GM12878 (cell line): Measurements from ENCODE around the gene MSI2. TPM values are rescaled to one million over a fixed set of nuclear protein-coding genes. Genes with fewer than 3 reads are reported as not detected.

Experiments
- ASH2L ChIP-seq: fragments of 300-600, 200-600 bp; sonication (generic); IDR thresholded peaks from 2 replicates; pipeline ENCODE4 v1.6.1; 2017; ENCODE audit warnings: low read depth, mild to moderate bottlenecking, borderline replicate concordance
- CREB1 ChIP-seq: IDR thresholded peaks from 2 replicates; pipeline ENCODE4 v1.6.1; 2012; ENCODE audit warnings: low read depth, mild to moderate bottlenecking, inconsistent platforms
- CUX1 ChIP-seq: IDR thresholded peaks from 2 replicates; pipeline ENCODE4 v1.6.1; 2012; ENCODE audit warnings: improper control_type of control experiment, low read depth, low read length; ENCODE audit not compliant: insufficient replicate concordance
- FOS ChIP-seq: IDR thresholded peaks from 3 replicates; pipeline ENCODE4 v1.6.1; 2011; ENCODE audit warnings: borderline replicate concordance; ENCODE audit not compliant: insufficient read length; ENCODE audit errors: extremely low read depth
- KLF5 ChIP-seq: fragments of 450-650 bp; IDR thresholded peaks from 2 replicates; pipeline ENCODE4 v1.6.1; 2014; ENCODE audit warnings: mild to moderate bottlenecking; ENCODE audit not compliant: partially characterized antibody
- LARP7 ChIP-seq: fragments of 450-650 bp; IDR thresholded peaks from 2 replicates; pipeline ENCODE4 v1.6.1; 2017; ENCODE audit warnings: mild to moderate bottlenecking
- MLLT1 ChIP-seq: fragments of 450-650 bp; IDR thresholded peaks from 2 replicates; pipeline ENCODE4 v1.6.1; 2016; ENCODE audit warnings: mild to moderate bottlenecking
- MTA3 ChIP-seq: IDR thresholded peaks from 2 replicates; pipeline ENCODE4 v1.6.1; 2012; ENCODE audit warnings: low read length, inconsistent platforms, borderline replicate concordance
- MXI1 ChIP-seq: fragments of 150-350 bp; IDR thresholded peaks from 2 replicates; pipeline ENCODE4 v1.6.1; 2011; ENCODE audit warnings: low read depth, mild to moderate bottlenecking, inconsistent platforms, low read length, improper control_type of control experiment
- NFXL1 ChIP-seq: fragments of 450-650 bp; IDR thresholded peaks from 2 replicates; pipeline ENCODE4 v1.6.1; 2017; ENCODE audit warnings: antibody characterized with exemption, mild to moderate bottlenecking, borderline replicate concordance
- POLR2A ChIP-seq: IDR thresholded peaks from 2 replicates; pipeline ENCODE4 v1.6.1; 2011; ENCODE audit warnings: low read depth, mild to moderate bottlenecking, low read length
- SMC3 ChIP-seq: IDR thresholded peaks from 2 replicates; pipeline ENCODE4 v1.6.1; 2011; ENCODE audit warnings: low read length, improper control_type of control experiment, borderline replicate concordance
- polyA plus RNA-seq, 11 experiments: library from polyadenylated mRNA; depleted of rRNA in 4 of 11; unstranded in 6 of 11; stranded (reverse) in 5 of 11; fragments of >200 nt; fragmentation: Nextera tagmentation in 4 of 11; fragmentation: Illumina TruSeq in 1 of 11; extraction: Ambion mirVana in 4 of 11; extraction: Trizol in 1 of 11; gene quantifications; 1 replicate in 1 of 11; 2 replicates in 10 of 11; pipeline versions ENCODE4 v1.2.1 to v1.2.3, GENCODE V29; 2011 to 2016; ENCODE audit warnings: inconsistent platforms in 2 of 11, missing spikeins in 2 of 11, low read depth in 1 of 11
- total RNA-seq, 4 experiments: library from RNA; depleted of rRNA in 3 of 4; stranded (reverse); fragments of >200 nt in 3 of 4; fragmentation: Illumina TruSeq in 1 of 4; extraction: Trizol in 1 of 4; gene quantifications; 2 replicates each; pipeline versions ENCODE4 v1.2.1 to v1.2.3, GENCODE V29; 2013 to 2021
- TF ChIP-seq, protein P1 (sequence below): fragments of 450-650 bp; conservative IDR thresholded peaks from 2 replicates; pipeline ENCODE4 v1.6.1; 2017; ENCODE audit warnings: mild to moderate bottlenecking, moderate library complexity
- TF ChIP-seq, protein P2 (sequence below): fragments of 450-650 bp; formaldehyde crosslinking; IDR thresholded peaks from 2 replicates; pipeline ENCODE4 v1.5.0; 2022; ENCODE audit warnings: mild to moderate bottlenecking, missing genetic modification characterization
- TF ChIP-seq, protein P3 (sequence below): IDR thresholded peaks from 2 replicates; pipeline ENCODE4 v1.6.1; 2012; ENCODE audit warnings: low read length, inconsistent platforms

MSI2 gene
- total and polyA plus RNA-seq, 10 of the 15 experiments (the other 5 are each of a cell fraction or from before 2014, with no cell fraction given), result 6.1 to 76.1 (median 42.0) TPM

DNA sequence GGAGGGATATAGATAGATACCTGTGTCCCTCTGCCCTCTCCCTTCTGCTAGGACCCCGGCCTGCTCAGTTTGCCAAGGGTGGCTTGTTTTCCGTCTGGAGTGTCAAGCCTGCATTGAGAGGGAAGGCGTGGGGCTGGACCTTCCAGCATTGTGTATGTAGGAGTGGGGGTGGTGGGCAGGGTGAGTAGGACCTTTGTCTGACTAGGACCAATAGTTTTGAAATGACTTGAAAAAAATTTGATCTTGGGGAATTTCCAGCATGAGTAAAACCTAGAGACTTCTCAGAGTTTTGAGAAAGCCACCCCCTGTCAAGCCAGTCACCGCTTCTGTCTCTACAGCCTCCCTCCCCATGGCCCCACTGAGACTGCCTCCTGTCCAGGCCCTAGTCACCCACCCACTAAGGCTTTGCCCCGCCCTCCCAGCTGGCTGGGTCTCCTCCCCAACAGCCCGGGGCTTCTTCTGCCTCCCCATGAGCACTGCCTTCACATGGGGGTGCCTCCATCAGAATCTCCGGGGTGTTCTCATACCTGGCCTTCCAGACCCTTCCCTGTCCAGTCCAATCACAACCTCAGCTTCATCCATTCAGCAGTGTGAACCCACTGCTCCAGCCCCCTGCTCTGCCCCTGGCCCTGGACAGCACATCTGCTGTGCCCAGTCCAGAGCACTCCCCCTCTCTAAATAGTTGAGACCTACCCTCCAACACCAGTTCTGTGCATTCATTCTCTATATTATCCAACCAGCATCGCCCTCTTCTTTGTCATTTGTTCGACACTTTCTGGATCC, 207.0 kb downstream of the MSI2 start (continued):
- no peak for TF ChIP-seq CUX1
- TF ChIP-seq NFXL1, result no peak
- TF ChIP-seq MXI1, result 0 out of 2 replicates have a peak, but pooled peaks have one; percentile 53
- TF ChIP-seq CREB1, result 0 out of 2 replicates have a peak, but pooled peaks have one; percentile 61
- TF ChIP-seq, protein P1, sequence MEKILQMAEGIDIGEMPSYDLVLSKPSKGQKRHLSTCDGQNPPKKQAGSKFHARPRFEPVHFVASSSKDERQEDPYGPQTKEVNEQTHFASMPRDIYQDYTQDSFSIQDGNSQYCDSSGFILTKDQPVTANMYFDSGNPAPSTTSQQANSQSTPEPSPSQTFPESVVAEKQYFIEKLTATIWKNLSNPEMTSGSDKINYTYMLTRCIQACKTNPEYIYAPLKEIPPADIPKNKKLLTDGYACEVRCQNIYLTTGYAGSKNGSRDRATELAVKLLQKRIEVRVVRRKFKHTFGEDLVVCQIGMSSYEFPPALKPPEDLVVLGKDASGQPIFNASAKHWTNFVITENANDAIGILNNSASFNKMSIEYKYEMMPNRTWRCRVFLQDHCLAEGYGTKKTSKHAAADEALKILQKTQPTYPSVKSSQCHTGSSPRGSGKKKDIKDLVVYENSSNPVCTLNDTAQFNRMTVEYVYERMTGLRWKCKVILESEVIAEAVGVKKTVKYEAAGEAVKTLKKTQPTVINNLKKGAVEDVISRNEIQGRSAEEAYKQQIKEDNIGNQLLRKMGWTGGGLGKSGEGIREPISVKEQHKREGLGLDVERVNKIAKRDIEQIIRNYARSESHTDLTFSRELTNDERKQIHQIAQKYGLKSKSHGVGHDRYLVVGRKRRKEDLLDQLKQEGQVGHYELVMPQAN, result no peak
- TF ChIP-seq POLR2A, result peak; percentile 75
- TF ChIP-seq, protein P2, sequence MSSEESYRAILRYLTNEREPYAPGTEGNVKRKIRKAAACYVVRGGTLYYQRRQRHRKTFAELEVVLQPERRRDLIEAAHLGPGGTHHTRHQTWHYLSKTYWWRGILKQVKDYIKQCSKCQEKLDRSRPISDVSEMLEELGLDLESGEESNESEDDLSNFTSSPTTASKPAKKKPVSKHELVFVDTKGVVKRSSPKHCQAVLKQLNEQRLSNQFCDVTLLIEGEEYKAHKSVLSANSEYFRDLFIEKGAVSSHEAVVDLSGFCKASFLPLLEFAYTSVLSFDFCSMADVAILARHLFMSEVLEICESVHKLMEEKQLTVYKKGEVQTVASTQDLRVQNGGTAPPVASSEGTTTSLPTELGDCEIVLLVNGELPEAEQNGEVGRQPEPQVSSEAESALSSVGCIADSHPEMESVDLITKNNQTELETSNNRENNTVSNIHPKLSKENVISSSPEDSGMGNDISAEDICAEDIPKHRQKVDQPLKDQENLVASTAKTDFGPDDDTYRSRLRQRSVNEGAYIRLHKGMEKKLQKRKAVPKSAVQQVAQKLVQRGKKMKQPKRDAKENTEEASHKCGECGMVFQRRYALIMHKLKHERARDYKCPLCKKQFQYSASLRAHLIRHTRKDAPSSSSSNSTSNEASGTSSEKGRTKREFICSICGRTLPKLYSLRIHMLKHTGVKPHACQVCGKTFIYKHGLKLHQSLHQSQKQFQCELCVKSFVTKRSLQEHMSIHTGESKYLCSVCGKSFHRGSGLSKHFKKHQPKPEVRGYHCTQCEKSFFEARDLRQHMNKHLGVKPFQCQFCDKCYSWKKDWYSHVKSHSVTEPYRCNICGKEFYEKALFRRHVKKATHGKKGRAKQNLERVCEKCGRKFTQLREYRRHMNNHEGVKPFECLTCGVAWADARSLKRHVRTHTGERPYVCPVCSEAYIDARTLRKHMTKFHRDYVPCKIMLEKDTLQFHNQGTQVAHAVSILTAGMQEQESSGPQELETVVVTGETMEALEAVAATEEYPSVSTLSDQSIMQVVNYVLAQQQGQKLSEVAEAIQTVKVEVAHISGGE (CRISPR knock-in tag), result no peak
- TF ChIP-seq KLF5, result peak; percentile 77
- TF ChIP-seq FOS, result no peak
- TF ChIP-seq, protein P3, sequence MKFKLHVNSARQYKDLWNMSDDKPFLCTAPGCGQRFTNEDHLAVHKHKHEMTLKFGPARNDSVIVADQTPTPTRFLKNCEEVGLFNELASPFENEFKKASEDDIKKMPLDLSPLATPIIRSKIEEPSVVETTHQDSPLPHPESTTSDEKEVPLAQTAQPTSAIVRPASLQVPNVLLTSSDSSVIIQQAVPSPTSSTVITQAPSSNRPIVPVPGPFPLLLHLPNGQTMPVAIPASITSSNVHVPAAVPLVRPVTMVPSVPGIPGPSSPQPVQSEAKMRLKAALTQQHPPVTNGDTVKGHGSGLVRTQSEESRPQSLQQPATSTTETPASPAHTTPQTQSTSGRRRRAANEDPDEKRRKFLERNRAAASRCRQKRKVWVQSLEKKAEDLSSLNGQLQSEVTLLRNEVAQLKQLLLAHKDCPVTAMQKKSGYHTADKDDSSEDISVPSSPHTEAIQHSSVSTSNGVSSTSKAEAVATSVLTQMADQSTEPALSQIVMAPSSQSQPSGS, result peak; percentile 94
- no peak for TF ChIP-seq LARP7
- peak; percentile 2; the same call in 1 of the 2 replicates for TF ChIP-seq SMC3
- no peak; the same call in 1 of the 2 replicates for TF ChIP-seq MTA3
- TF ChIP-seq MLLT1, result peak; percentile 3; the same call in 1 of the 2 replicates
- TF ChIP-seq ASH2L, result no peak
